ENCODE data around the gene ADAMTS6.

- TF ChIP-seq CTCF (IDR thresholded peaks at IDR 0.05; ENCODE audit: poor library complexity) = no peak
- no peak for TF ChIP-seq EZH2 (IDR thresholded peaks at IDR 0.05; ENCODE audit: borderline replicate concordance)
Measured at GRCh38 chr5:65248896-65249295, 232.8 kb downstream of the ADAMTS6 start.

Data from hepatocyte (in vitro differentiated cells).